ENCODE data around the gene MFSD8.
"Not testable (repeated sequence)": the region's sequence is repeated elsewhere in the genome, so short reads cannot be mapped to it uniquely, and the experiment has no call there.

Gene MFSD8, protein sequence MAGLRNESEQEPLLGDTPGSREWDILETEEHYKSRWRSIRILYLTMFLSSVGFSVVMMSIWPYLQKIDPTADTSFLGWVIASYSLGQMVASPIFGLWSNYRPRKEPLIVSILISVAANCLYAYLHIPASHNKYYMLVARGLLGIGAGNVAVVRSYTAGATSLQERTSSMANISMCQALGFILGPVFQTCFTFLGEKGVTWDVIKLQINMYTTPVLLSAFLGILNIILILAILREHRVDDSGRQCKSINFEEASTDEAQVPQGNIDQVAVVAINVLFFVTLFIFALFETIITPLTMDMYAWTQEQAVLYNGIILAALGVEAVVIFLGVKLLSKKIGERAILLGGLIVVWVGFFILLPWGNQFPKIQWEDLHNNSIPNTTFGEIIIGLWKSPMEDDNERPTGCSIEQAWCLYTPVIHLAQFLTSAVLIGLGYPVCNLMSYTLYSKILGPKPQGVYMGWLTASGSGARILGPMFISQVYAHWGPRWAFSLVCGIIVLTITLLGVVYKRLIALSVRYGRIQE

DNA sequence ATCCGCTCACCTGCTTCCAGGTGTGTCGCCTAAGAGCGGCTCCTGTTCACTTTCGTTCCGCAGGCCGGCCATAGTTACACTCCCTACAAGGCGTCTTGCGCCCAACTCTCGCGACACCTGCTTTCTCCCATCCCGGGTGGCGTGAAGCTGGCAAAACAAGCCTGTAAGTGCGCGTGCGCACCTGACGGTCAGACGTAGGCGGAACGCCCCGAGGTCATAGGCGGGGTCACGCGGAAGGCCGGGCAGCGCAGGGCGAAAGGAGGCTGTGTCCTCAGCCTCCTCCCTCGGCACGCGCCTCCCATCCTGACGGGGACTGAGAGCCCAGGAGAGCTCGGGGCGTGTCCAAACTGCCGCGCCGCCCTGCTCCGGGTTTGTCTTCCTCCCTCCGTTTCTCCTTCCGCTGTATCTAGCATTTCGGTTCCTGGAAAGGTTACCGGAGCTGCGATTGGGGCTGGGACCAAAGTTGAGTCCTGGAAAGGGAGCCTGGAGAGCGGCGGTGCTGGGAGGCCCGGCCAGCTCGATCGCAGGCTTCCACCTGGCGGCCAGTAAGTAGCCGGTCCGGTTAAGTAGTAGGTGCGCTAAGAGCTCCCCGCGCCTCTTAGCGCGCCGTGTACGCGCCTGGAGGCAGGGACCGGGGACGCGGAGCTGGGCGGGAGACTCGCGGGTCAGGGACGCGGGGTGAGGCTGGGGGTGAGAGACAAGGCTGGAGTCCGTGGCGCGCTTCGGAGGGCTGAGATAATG is at the start of gene MFSD8, which contains the start of gene ABHD18:
TSS of gene MFSD8 (minus strand) at position 112 of the 741 bp plus-strand sequence. CDS start at position 72, 40 bp downstream.
TSS of gene ABHD18 (plus strand) at position 345 of the 741 bp plus-strand sequence. CDS start 17,550 bp downstream, outside the sequence.
- DNase-seq (ENCODE audit: low read depth, low spot score), result peak; percentile 100

DNA sequence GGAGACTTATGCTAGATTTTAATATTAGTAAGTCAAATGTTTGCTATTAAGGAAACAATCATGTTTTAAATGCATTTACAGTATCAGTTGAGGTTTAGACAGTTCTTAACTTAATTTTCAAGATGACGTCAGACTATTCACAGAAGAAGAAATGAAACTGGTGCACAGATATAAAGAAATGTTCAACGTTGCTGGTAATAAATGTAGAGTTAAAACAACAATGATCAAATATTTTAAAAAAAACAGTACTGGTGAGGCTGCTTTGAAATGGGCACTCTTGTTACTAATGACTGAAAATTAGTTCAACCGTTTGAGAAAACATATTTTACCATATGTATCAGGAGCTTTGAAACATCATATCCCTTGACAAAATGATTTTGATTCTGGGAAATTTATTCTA is 44.5 kb upstream of the MFSD8 start:
- no peak for DNase-seq (ENCODE audit: low read depth, low spot score)

DNA sequence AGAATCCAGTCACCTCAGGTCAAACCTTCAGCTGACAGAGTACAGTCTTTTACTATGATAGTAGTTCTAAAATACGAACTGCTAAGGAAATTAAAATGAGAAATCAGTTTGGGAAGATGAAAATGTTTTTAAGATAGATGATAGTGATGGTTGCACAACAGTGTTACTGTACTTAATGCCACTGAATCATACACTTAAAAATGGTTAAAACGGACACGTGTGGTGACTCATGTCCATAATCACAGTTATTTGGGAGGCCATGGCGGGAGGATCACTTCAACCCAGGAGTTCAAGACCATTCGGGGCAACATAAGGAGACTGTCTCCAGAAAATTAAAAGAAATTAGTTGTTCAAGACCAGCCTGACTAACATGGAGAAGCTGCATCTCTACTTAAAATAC is 41.6 kb upstream of the MFSD8 start:
- DNase-seq (ENCODE audit: low read depth, low spot score), result no peak

DNA sequence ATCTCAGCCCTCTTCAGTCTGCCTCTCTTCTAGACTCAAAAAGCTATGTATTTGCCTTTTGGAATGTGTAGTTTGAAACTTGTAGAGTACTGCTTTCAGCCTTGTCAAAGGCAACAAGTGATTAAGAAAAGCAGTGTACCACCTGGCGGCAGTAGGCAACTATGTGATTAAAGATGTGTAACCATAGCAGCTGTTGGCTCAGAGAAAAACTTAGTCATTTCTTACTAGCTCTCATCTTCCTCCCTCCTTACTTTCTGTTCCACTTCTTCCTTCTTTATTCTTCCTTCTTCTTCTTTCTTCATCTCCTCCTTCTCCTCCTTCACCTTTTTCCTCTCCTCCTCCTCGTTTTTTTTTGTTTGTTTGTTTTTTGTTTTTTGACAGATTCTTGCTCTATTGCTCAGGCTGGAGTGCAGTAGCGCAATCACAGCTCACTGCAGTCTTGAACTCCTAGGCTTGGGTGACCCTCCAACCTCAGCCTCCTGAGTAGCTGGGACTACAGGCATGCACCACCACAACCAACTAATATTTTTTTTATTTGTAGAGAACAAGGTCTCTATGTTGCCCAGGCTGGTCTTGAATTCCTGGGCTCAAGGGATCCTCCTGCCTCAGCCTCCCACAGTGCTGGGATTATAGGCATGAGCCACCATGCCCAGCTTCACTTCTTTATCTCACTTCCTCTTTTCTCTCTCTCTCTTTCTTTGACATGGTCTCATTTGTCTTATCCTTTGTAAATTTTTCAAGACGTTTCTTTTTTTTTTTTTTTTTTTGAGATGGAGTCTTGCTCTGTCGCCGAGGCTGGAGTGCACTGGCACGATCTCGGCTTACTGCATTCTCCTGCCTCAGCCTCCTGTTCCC is 32.8 kb upstream of the MFSD8 start:
- peak; percentile 29 for DNase-seq (ENCODE audit: low read depth, low spot score)

DNA sequence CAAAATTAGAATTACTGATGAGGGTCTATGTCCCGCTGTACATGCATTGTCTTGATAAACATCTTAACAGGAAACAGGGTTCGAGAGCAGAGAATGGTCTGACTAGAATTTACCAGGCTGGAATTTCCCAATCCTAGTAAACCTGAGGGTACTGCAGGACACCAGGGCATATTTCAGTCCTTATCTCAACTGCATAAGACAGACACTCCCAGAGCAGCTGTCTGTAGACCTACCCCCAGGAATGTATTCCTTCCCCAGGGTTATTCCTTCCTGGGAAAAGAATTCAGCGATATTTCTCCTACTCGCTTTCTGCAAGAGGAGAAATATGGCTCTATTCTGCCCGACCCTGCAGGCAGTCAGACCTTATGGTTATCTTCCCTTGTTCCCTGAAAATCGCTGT is 31.5 kb upstream of the MFSD8 start:
- not testable (repeated sequence) for DNase-seq (ENCODE audit: low read depth, low spot score)

DNA sequence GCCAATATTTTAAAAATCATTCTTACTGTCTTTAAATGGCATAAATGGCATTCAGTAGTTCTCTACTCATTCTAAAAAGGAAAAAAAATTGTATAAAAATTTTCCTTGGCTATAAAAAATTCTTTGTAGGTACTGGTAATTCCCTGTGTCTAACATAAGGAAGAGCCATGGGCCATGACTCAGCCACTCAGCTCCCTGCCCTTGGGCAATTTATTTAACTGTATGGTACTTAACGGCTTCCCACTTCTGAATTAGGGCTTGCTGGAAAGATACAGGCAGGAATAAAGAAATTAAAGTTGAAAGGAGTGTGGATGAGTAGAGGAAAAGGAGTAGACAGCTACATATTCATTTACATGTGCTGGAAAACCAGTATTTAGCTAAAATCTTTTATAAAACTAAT is 30.8 kb upstream of the MFSD8 start:
- peak; percentile 9 for DNase-seq (ENCODE audit: low read depth, low spot score)

DNA sequence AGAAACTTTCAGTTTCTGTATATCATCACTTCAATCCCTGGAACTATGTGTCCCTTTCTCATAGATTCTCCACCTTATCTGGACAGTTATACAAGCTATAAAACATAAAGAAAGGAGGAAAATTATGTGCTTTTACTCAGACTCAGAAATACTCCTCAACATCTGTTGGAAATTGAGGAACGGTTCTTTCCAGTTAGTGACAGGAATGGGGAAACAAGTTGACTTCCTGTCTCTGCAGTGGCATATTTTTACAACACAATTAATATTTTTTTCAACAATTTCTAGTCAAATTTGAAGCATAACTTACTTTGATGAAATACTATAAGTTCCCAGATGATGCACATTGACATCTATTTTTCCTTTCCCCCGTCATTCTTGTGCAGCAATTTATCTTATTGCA is 28.2 kb upstream of the MFSD8 start:
- no peak for DNase-seq (ENCODE audit: low read depth, low spot score)

DNA sequence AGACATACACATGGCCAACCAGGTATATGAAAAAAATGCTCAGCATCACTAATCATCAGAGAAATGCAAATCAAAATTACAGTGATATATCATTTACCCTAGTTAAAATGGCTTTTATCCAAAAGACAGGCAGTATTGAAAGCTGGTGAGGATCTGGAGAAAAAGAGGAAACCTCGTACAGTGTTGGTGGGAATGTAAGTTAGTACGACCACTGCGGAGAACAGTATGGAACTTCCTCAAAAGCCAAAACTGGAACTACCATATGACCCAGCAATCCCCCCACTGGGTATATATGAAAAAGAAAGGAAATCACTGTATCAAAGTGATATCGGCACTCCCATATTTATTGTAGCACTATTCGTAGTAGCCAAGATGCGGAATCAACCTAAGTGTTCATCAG is 23.7 kb upstream of the MFSD8 start:
- no peak for DNase-seq (ENCODE audit: low read depth, low spot score)

DNA sequence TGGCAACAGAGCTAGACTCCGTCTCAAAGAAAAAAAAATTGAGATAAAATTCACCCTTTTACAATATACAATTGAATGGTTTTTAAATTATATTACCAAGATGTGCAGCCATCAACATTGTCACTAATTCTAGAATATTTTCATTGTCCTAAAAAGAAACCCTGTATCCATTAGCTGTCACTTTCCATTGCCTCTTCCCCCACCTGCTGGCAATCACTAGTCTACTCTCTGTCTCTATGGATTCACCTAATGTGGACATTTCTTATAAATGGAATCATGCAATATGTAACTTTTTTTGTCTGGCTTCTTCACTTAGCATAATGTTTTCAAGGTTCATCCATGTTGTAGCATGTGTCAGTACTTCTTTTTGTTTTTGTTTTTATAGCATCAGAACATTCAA is 21.0 kb upstream of the MFSD8 start:
- DNase-seq (ENCODE audit: low read depth, low spot score), result no peak

DNA sequence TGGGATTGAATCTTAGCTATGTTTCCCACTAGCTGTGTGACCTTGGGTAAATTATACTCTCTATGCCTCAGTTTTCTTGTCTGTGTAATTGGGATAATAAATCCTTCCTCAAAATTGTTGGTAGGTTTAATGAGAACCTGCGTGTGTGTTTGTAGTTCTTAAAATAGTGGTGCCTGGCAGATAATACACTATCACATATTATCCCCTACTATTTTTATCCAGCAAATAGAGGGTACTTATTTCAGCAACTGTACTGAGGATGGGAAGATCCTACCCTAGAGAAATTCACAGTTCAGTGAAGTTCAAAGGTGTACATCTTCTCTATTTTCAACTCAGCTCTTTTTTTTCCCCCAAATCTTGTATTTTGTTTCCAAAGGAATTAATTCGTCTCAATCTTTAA is 17.5 kb upstream of the MFSD8 start:
- DNase-seq (ENCODE audit: low read depth, low spot score), result no peak

DNA sequence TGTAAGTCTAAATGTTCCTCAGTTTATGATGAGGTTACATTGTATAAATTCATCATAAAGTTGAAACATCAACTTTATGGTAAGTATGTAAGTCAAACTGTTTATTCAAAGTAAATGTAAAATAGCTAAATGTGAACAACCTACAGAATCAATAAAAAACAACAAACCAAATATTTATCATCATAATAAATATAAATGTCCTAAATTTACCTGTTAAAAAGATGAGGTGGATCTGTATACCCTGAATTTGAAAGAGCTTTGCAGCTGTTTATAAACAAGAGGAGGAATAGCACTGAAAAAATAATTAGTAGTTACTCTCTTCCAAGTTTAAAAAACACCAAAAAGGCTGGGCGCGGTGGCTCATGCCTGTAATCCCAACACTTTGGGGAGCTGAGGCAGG is 14.0 kb upstream of the MFSD8 start:
- no peak for DNase-seq (ENCODE audit: low read depth, low spot score)

DNA sequence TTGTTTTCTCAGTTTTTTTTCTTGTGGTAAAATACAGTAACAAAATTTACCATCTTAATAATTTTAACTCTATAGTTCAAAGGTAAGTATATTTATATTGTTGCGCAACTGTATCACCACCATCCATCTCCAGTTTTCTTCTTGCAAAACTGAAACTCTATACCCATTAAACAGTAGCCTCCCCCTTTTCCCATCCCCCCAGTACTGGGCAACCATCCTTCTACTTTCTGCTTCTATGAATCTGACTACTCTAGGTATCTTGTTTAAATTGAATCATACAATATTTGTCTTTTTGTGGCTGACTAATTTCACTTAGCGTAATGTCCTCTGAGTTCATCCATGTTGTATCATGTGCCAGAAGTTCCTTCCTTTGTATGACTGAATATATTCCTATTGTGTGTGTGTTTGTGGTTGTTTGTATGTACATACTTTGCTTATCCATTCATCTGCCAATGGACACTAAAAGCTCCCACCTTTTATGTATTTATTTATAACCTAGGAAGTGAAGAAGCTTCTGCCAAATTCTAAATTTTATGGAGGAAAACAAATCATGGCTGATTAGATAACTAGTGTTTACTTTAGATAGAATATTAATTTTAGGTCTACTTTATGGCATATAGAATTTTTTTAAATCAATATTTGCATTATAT is 10.3 kb upstream of the MFSD8 start:
- DNase-seq (ENCODE audit: low read depth, low spot score), result no peak

DNA sequence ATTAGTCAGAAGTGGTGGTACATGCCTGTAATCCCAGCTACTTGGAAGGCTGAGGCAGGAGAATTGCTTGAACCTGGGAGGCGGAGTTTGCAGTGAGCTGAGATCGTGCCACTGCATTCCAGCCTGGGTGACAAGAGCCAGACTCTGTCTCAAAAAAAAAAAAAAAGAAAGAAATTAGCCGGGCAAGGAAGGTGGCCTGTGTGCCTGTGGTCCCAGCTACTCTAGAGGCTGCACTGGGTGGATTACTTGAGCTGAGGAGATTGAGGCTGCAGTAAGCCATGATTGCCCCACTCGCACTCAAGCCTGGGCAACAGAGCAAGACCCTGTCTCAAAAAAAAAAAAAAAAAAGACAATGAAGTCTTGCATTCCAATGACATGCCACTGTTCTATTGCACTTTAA is 6.0 kb upstream of the MFSD8 start:
- not testable (repeated sequence) for DNase-seq (ENCODE audit: low read depth, low spot score)

DNA sequence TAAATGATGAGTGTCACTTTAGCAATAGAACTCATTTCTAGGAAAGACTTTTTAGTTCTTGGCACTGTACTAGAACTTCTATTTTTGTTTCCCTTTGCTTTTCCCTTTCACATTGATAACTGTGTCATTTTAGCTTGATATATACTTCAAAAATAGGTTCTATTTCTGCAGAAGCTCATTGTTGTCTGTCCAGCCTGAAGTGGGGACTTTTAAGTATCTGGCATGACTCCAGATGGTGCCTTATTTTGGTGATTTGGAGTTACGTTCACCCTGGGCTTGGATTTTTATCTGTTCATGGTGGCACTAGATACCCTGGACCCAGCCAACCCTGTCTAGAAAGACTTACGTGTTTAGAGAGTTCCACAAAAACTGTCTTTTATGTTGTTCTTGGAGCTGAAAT is 3.6 kb upstream of the MFSD8 start:
- DNase-seq (ENCODE audit: low read depth, low spot score), result no peak

DNA sequence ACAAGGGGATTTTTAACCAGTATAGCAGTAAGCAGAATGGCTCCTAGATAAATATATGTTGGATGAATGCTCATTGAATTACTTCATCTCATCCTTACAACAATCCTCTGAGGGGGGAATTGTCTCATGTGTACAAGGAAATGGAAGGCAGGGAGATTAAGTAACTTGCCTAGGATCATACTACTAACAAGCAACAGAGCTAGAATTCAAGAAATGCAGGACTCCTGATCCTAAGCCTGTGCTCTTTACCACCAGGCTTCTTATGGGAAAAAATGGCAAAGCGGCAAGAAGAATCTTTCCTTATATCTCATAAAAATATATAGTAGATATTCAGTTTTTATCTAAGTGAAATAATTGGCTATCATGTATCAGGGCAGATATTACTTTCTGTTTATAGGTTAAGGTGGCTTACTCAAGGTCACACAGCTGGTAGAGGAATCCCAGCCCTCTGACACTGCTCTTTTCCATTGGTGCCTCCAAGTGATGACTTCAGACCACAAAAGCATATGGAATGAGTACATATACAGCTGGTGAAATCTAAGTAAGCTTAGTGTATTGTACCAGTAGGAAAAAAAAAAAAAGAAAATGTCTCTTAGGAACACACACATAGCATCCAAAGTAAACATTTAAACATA is 2.3 kb upstream of the MFSD8 start:
- DNase-seq (ENCODE audit: low read depth, low spot score), result no peak

DNA sequence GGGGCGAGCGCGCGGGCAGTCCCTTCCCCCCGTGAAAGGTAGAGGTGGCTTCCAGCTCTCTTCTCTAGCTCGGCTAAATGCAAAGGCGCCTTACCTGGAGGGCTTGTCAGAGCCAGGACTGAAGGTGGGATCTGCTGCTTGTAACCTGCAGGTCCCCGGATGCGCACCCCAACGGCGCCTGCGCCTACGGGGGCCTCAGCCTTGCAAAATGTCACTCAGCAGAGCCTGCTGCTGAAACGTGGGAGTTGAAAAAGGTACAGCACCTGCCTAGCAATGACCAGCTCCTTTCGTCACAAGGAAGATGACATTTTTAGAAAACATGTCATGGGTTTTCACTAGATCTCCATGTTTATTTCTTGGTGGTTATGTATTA is 816 bp upstream of the MFSD8 start:
- DNase-seq (ENCODE audit: low read depth, low spot score), result peak; percentile 54

DNA sequence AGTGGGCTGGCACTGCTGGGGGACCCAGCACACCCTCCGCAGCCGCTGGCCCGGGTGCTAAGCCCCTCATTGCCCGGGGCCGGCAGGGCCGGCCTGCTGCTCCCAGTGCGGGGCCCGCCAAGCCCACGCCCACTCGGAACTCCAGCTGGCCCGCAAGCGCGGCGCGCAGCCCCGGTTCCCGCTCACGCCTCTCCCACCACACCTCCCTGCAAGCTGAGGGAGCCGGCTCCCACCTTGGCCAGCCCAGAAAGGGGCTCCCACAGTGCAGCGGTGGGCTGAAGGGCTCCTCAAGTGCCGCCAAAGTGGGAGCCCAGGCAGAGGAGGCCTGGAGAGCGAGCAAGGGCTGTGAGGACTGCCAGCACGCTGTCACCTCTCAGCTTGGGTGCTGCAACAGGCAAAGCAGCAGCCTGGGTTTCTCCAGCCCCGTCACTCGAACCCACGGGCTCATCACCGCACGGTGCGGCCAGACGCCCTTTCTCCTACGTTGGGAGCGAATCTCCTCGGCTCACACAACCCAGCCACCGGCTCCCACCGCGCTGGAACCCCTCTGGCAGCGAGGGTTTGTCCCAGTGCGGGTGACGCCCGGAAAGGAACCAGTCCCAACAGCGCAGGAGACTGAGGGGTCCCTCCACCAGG is 429 bp downstream of the MFSD8 start:
- DNase-seq (ENCODE audit: low read depth, low spot score), result not testable (repeated sequence)

DNA sequence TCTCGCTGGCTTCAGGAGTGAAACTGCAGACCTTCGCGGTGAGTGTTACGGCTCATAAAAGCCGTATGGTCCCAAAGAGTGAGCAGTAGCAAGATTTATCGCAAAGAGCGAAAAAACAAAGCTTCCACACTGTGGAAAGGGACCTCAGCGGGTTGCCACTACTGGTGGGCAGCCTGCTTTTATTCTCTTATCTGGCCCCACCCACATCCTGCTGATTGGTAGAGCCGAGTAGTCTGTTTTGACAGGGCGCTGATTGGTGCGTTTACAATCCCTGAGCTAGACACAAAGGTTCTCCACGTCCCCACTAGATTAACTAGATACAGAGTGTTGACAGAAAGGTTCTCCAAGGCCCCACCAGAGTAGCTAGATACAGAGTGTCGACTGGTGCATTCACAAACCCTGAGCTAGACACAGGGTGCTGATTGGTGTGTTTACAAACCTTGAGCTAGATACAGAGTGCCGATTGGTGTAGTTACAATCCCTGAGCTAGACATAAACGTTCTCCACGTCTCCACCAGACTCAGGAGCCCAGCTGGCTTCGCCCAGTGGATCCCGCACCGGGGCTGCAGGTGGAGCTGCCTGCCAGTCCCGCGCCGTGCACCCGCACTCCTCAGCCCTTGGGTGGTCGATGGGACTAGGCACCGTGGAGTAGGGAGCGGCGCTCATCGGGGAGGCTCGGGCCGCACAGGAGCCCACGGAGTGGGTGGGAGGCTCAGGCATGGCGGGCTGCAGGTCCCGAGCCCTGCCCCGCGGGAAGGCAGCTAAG is 1.2 kb downstream of the MFSD8 start:
- DNase-seq (ENCODE audit: low read depth, low spot score), result not testable (repeated sequence)

DNA sequence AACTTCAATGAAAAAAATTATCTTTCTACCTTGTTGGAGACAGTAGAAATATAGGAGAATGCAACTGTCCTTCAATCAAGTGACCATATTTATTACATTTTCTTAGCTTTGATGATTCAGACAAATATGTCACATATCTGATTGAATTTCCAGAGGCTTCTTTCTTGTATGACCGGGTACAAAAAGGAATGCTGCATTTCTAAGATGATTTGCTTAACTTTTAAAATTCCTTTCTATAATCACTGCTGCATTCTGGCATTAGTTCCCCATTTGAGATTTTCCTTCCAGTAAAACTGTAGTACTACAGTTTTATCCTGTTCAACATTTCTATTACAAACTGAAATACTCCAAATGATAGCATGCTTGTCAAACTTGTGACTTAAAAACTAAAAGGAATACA is 5.2 kb downstream of the MFSD8 start:
- DNase-seq (ENCODE audit: low read depth, low spot score), result no peak

DNA sequence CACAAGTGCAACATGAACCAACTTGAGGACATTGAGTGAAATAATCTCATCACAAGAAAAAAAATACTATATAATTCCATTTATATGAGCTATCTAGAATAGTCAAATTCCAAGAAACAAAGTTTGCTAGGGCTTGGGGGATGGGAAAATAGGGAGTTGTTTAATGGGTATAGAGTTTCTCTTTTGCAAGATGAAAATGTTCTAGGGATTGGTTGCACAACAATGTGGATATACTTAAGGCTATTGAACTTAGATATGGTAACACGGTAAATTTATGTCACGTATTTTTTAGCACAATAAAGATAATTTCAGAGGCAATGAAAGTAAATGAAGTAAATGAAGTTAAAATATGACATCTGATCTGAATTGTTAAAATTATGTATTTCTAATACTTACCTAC is 7.9 kb downstream of the MFSD8 start:
- DNase-seq (ENCODE audit: low read depth, low spot score), result no peak
